T-helper 2 cell treated with Interferon-gamma antibody and Interleukin-4, amounts not matched to agents 5 μg/mL and 100 μg/mL, for 36 hours (primary cell): ENCODE results near the gene PAQR9.

ENCODE experiments used
- DNase-seq: peaks from one replicate; pipeline ENCODE4 v3.0.0; 2021; ENCODE audit warnings: low spot score
- H3K27ac Mint-ChIP-seq: one replicate; pipeline ENCODE4 v1.8.0; 2021; ENCODE audit warnings: mild to moderate bottlenecking, mixed read lengths
- H3K27me3 Mint-ChIP-seq: one replicate; pipeline ENCODE4 v1.8.0; 2021; ENCODE audit warnings: low read depth, mixed read lengths
- H3K36me3 Mint-ChIP-seq: one replicate; pipeline ENCODE4 v1.8.0; 2021; ENCODE audit warnings: low read depth, mixed read lengths
- H3K4me1 Mint-ChIP-seq: one replicate; pipeline ENCODE4 v1.8.0; 2021; ENCODE audit warnings: low read depth, mixed read lengths
- H3K4me3 Mint-ChIP-seq: one replicate; pipeline ENCODE4 v1.8.0; 2022; ENCODE audit warnings: mild to moderate bottlenecking, moderate library complexity, mixed read lengths
- H3K9me3 Mint-ChIP-seq: one replicate; pipeline ENCODE4 v1.8.0; 2021; ENCODE audit warnings: mixed read lengths

PAQR9 gene

GRCh38 chr3:142934887-142935269, 28.6 kb downstream of the PAQR9 start:
- Mint-ChIP-seq H3K4me3 (no peak overlapping the region), H3K36me3 (no peaks in the 10 kb centered on the region), H3K9me3 (no peaks in the 10 kb centered on the region), H3K27ac (no peak overlapping the region), H3K27me3 (peaks cover 6% of the 10 kb centered on the region), H3K4me1 (no peaks in the 10 kb centered on the region)
- no peak for DNase-seq

DNA sequence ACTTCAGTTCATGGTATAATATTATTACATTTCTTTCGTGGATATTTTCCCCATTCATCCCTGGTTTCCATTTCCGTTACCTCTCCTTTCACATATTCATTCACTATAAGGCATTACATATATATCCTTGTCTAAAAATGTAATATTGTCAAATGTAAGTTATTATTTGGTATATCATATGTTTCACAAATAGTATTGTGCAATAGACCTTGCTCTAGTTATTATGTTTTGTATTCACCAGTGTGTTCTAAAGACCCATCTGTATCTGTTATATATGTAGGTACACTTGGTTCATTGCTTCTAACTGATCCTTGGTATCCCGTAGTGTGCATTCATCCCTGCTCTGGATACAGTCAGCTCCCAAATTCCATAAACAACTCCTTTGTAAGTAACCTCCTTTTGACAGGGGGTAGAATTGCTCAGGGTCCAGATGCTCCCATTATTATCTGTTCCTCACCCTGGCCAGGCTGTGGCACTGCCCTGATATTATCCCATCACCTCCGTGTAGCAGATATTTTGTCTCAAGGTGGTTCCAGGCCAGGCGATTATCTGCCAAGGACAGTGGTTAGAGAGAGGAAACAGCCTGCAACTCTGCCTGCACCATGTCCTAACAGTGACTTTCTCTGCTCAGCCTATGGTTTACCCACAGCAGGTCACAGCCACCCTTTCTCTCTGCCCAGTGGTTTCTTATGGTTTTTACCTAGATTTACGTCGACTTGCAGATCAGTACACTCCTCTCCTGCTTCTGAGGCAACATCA, 29.2 kb downstream of the PAQR9 start:
- Mint-ChIP-seq H3K4me1 (no peaks in the 10 kb centered on the region), H3K9me3 (no peaks in the 10 kb centered on the region), H3K4me3 (no peak overlapping the region), H3K27ac (no peak overlapping the region), H3K36me3 (no peaks in the 10 kb centered on the region), H3K27me3 (peaks cover 6% of the 10 kb centered on the region)
- no peak for DNase-seq

- Mint-ChIP-seq H3K27ac (no peak overlapping the region), H3K4me3 (no peak overlapping the region), H3K9me3 (no peaks in the 10 kb centered on the region), H3K36me3 (no peaks in the 10 kb centered on the region), H3K27me3 (peaks cover 14% of the 10 kb centered on the region), H3K4me1 (no peaks in the 10 kb centered on the region)
- DNase-seq = no peak
Observed at GRCh38 chr3:142931222-142931621, 32.3 kb downstream of the PAQR9 start.

GRCh38 chr3:142930463-142930862, 33.0 kb downstream of the PAQR9 start:
- DNase-seq = no peak
- Mint-ChIP-seq H3K36me3 (no peaks in the 10 kb centered on the region), H3K27ac (no peak overlapping the region), H3K27me3 (peaks cover 21% of the 10 kb centered on the region), H3K9me3 (no peaks in the 10 kb centered on the region), H3K4me3 (no peak overlapping the region), H3K4me1 (no peaks in the 10 kb centered on the region)

- no peak overlapping the region for H3K27ac Mint-ChIP-seq
- no peak overlapping the region for H3K4me3 Mint-ChIP-seq
- DNase-seq = no peak
- no peaks in the 10 kb centered on the region for H3K4me1 Mint-ChIP-seq
- peaks cover 23% of the 10 kb centered on the region for H3K27me3 Mint-ChIP-seq
- H3K36me3 Mint-ChIP-seq = no peaks in the 10 kb centered on the region
- no peaks in the 10 kb centered on the region for H3K9me3 Mint-ChIP-seq
Observed at GRCh38 chr3:142929890-142930289, 33.6 kb downstream of the PAQR9 start.

DNA sequence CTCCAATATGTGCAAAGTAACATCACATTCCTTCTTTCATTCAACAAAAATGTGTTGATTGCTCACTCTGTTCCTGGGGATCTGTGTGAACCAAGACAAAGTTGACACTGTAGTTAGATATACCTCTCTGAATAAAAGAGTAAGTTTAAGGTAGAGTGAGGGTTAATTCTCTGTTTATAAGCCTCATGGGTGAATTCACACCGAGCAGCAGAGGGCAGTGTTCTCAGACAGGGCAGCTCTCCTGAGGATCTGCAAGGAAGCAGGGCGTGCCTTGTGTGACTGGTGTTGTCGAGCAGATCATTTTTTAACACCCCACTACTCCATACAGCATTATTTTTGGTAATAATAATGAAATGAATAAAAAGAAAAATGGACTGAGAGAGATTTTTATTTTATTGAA, 34.4 kb downstream of the PAQR9 start:
- Mint-ChIP-seq H3K4me1 (no peaks in the 10 kb centered on the region), H3K27me3 (peaks cover 29% of the 10 kb centered on the region), H3K9me3 (no peaks in the 10 kb centered on the region), H3K27ac (no peak overlapping the region), H3K4me3 (no peak overlapping the region), H3K36me3 (no peaks in the 10 kb centered on the region)
- DNase-seq = no peak

DNA sequence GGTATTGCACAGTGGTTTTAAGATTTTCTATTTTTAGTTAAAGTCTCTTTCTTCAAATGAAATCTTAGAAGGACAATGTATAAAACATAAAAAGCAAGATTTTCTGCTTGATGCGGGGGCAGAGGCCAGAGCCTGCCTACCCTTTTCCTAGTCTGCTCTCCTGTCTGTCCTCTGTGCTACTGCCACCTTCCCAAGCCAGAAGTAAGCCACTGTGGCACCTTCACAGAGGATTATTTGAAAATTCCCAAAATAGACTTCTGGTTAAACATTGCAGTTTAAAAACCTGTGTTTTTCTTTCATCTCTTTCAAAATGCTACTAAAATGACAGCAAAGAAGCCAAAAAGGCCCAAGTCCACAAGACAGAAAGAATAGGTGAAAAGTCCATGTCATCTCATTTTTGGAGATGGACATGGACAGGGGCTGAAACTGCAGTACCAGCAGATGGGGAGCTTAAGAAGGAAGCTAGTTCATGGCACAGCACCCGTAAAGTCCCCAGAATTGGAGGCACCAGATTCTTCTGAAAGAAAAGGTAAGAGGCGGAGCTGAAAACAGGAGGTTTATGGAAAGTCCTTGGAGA, 37.0 kb downstream of the PAQR9 start:
- Mint-ChIP-seq H3K27ac (no peak overlapping the region), H3K36me3 (no peaks in the 10 kb centered on the region), H3K4me3 (no peak overlapping the region), H3K9me3 (no peaks in the 10 kb centered on the region), H3K4me1 (no peaks in the 10 kb centered on the region), H3K27me3 (peaks cover 36% of the 10 kb centered on the region)
- no peak for DNase-seq

GRCh38 chr3:142925140-142925539, 38.3 kb downstream of the PAQR9 start:
- H3K36me3 Mint-ChIP-seq = no peaks in the 10 kb centered on the region
- H3K27ac Mint-ChIP-seq = no peak overlapping the region
- H3K27me3 Mint-ChIP-seq = peaks cover 36% of the 10 kb centered on the region
- peaks cover 3% of the 10 kb centered on the region for H3K4me1 Mint-ChIP-seq
- no peak overlapping the region for H3K4me3 Mint-ChIP-seq
- no peak for DNase-seq
- H3K9me3 Mint-ChIP-seq = no peaks in the 10 kb centered on the region

DNA sequence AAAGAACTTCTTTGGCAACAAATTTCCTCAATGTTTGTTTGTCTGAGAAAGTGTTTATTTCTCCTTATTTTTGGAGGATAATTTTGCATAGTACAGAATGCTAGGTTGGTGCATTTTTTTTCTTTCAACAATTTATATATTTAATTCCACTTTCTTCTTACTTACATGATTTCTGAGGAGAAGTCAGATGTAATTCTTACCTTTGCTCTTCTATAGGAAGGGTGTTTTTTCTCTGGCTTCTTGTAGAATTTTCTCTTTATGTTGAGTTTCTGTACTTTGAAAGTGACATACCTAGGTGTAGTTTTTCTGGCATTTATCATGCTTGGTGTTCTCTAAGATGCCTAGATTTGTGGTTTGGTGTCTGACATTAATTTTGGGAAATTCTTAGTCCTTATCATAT, 39.8 kb downstream of the PAQR9 start:
- Mint-ChIP-seq H3K36me3 (no peaks in the 10 kb centered on the region), H3K4me3 (no peak overlapping the region), H3K27ac (no peak overlapping the region), H3K27me3 (peaks cover 42% of the 10 kb centered on the region), H3K9me3 (no peaks in the 10 kb centered on the region), H3K4me1 (peaks cover 5% of the 10 kb centered on the region)
- no peak for DNase-seq

DNA sequence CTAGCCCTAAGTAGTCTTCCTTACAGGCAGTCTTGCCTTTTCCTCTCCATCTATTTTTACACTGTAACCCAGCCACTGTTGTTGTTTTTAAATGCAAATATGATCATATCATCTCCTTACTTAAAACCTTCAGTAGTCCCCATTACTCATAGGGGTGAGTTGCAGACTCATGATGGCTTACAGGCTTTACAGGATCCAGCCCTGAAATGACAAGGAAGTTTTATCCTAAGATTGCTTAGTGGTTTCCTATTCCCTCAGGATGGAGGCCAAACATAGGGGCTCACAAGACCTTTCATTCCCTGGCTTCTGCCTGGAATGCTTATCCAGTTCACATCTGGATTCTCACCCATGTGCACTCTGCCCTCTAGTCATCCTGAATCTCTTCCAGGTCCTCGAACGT, 46.9 kb downstream of the PAQR9 start:
- no peak for DNase-seq
- H3K27me3 Mint-ChIP-seq = peaks cover 31% of the 10 kb centered on the region
- peaks cover 8% of the 10 kb centered on the region for H3K4me1 Mint-ChIP-seq
- H3K9me3 Mint-ChIP-seq = no peaks in the 10 kb centered on the region
- H3K27ac Mint-ChIP-seq = no peak overlapping the region
- H3K36me3 Mint-ChIP-seq = no peaks in the 10 kb centered on the region
- H3K4me3 Mint-ChIP-seq = no peak overlapping the region

GRCh38 chr3:142915636-142916035, 47.8 kb downstream of the PAQR9 start:
- no peak overlapping the region for H3K4me3 Mint-ChIP-seq
- H3K9me3 Mint-ChIP-seq = no peaks in the 10 kb centered on the region
- H3K4me1 Mint-ChIP-seq = peaks cover 8% of the 10 kb centered on the region
- peaks cover 36% of the 10 kb centered on the region for H3K27me3 Mint-ChIP-seq
- H3K36me3 Mint-ChIP-seq = no peaks in the 10 kb centered on the region
- no peak overlapping the region for H3K27ac Mint-ChIP-seq
- no peak for DNase-seq

DNA sequence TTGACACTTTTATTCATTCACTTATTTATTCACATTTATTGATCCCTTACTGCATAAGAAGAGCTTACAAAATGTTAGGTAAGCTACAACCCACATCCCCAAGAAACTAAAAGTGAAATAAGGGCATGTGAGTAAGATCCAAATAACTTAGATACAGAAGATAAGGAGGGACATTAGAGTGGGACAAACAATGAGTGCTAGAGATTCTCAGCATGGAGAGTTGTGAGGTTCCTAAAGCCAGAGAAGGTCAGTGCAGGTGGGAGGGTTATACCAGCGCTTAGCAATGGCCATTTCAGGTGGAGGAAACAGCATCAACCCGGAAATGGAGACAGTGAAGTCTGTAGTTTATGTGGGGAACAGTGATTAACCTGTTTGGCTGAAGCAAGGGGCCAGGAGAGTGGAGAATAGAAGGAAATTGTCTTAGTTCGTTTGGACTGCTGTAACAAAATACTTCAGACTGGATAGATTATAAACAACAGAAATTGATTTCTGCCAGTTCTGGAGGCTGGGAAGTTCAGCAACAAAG, 49.1 kb downstream of the PAQR9 start:
- DNase-seq = no peak
- H3K27ac Mint-ChIP-seq = no peak overlapping the region
- peaks cover 3% of the 10 kb centered on the region for H3K4me1 Mint-ChIP-seq
- H3K27me3 Mint-ChIP-seq = peaks cover 30% of the 10 kb centered on the region
- H3K9me3 Mint-ChIP-seq = no peaks in the 10 kb centered on the region
- no peak overlapping the region for H3K4me3 Mint-ChIP-seq
- H3K36me3 Mint-ChIP-seq = no peaks in the 10 kb centered on the region

GRCh38 chr3:142913432-142913831, 50.0 kb downstream of the PAQR9 start:
- Mint-ChIP-seq H3K4me3 (no peak overlapping the region), H3K9me3 (no peaks in the 10 kb centered on the region), H3K4me1 (peaks cover 3% of the 10 kb centered on the region), H3K27ac (no peak overlapping the region), H3K36me3 (no peaks in the 10 kb centered on the region), H3K27me3 (peaks cover 31% of the 10 kb centered on the region)
- no peak for DNase-seq

- peaks cover 3% of the 10 kb centered on the region for H3K4me1 Mint-ChIP-seq
Observed at GRCh38 chr3:142912402-142913172, 50.9 kb downstream of the PAQR9 start.

More at GRCh38 chr3:142912402-142913172, 50.9 kb downstream of the PAQR9 start:
- no peak overlapping the region for H3K27ac Mint-ChIP-seq
- no peaks in the 10 kb centered on the region for H3K9me3 Mint-ChIP-seq
- H3K36me3 Mint-ChIP-seq = no peaks in the 10 kb centered on the region
- peaks cover 28% of the 10 kb centered on the region for H3K27me3 Mint-ChIP-seq
- H3K4me3 Mint-ChIP-seq = no peak overlapping the region
- no peak for DNase-seq
